KG1 (cell line): ENCODE measurements around the gene TRAM2.
"Not testable (repeated sequence)": the region's sequence is repeated elsewhere in the genome, so short reads cannot be mapped to it uniquely, and the experiment has no call there.

ENCODE experiments used
- DNase-seq: peaks from one replicate; lab custom pipeline; 2025; lab: John Stamatoyannopoulos, UW

Gene TRAM2

DNA sequence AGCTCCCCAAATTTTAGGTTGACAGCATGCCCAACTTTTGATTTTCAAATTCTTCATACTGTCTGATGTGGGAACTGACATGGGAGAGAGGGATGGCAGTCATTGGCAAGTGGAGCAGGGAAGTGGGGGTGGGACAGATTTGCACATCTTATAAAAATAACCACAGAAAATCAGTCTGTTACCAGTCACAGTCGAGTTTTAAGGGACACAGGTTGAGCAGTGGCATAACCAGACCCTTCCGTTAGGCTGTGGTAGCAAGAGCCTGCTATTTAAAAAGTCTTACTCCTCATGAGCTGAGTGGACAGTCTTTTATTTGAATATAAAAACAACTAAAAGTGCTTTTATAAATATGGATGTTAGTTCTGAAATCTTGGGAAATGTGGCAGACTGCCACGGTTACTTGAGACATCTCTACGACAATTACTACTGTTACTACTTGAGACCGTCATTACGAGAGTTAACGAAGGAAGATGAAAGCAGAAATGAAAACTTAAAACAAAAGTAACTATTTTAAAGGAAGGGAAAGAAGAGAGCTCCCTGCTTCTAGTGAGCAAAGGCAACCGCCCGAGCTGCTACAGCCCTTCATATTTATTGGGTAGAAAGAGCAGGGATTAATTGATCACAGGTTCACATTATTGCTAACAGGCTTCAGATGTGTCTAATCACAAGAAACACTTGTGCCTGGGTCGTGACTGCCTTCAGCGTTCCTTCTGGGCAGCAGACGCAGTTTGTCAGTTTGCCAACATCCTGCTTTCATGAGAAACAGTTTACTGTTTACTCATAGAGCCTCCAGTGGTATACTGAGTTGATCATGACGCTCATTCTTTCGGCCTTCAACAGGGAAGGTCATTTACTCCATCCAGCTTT is 85.4 kb downstream of the TRAM2 start:
- DNase-seq: no peak

DNA sequence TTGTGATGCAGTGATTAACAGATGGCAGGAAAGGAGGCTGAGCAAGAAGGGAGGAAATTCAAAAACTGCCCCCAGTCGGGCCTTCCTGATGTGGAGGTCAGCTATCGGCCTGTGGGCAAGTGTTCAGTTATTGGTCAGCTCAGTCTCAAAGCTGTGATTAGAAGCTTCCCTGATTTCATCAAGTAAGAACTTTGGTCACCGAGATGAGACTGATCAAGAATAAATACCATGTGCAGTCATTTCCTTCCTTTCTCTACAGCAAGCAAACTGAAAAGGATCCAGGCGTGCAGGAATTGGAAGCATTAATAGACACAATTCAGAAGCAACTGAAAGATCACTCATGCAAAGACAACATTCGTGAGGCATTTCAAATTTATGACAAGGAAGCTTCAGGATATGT is 87.0 kb downstream of the TRAM2 start:
- no peak for DNase-seq

DNA sequence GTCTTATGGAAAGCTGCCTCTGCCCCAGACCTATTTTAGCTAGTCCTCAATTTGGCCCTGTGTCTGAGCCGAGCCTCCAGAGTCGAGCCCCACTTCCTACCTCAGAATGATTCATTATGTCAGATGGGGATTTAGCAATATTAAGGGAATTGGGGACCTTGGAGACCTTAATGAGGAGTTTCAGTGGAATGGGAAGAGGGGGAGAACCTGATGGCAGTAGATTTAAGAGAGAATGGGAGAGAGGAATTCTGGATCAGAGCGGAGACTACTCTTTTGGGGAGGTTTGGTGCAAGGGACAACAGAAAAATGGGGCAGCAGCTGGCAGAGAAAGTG is 93.2 kb downstream of the TRAM2 start:
- no peak for DNase-seq

DNA sequence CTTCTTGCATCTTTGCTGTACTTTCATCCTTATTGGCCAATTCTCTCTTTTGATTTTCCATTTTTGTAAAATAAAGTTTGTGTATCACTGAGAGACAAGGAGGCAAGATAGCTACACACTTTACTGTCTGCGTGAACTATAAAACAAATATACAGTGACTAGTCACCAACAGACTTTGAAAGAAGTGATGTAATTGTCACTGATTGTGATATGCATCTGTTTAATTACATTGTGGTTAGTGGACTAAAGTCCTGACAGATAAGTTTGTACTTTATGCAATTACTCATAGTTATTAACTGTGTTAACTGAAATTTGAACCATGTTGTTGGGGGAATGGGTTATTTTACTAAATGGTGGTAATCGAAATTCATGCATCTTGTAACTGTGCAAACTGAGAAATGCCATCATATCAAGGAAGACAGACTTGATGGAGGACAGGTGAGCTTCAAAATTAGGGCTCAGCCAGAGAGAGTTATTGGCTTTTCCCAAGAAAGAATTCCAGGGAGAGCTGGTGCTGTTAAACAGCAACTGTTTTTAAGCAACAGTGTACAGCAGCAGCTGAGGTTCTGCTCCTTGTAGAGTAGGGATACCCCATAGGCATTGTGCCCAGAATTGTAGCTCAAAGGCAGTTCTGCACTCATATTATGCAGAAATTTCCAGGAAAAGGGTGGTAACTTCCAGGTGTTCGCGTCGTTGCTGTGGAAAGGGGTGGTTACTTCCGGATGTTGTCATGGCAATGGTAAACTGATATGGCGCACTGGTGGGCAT is 93.8 kb downstream of the TRAM2 start:
- DNase-seq: no peak

DNA sequence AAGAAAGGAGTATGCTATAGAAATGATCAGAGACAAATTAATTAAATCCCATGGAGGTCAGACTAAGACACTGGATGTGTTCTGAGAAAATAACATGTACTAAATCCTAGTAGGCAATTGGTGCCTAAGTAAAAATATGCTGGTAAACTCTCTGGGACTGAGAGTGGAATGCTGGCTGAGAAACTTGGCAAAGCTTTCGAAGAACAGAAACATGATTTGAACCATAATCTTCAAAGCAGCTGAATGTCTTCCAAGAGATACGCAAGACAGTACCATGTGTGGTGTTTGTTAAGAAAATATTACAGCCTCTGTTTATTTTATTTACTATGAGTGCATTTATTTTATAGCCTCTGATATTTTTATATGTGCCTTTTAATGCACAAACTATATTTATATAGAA is 101.6 kb downstream of the TRAM2 start:
- DNase-seq: no peak

DNA sequence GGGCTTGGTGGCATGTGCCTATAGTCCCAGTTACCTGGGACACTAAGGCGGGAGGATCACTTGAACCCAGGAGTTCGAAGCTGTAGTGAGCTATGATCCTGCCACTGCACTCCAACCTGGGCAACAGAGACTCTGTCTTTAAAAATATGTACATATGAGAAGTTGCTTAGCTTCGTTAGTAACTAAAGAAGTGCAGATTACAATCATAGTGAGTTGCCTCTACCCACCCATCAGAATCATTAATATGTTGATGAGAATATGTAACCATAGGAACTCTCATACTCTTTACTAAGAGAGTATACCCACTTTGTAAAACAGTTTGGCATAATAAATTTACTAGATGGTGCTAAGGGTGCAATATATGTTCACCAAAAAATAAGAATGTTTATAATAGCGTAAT is 102.7 kb downstream of the TRAM2 start:
- no peak for DNase-seq

DNA sequence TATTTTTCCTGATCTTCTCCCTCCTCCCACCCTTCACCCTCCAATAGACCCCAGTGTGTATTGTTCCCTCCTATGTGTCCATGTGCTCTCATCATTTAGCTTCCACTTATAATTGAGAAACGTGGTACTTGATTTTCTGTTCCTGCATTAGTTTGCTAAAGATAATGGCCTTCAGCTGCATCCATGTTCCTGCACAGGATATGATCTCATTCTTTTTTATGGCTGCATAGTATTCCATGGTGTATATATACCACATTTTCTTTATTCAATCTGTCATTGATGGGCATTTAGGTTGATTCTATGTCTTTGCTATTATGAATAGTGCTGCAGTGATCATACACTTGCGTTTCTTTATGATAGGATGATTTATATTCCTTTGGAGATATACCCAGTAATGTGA is 115.7 kb downstream of the TRAM2 start:
- DNase-seq: not testable (repeated sequence)

DNA sequence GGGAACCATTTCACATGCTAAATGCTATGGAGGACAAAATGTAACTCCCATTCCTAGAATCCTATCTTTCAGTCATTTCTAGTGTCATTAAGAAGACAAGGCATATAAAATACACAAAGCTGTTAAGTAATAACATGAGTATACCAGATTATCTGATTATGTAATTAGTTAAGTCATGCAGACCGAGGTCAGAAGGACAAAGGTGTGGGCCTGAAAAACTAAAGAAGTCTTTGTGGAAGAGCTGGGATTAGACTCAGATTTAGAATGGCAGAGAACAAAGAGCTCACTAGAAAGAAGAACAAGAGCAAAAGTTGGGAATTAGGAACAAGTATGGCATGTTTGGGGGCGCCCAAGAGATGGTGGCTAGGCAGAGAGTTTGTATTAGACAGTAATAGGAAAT is 119.8 kb downstream of the TRAM2 start:
- no peak for DNase-seq

DNA sequence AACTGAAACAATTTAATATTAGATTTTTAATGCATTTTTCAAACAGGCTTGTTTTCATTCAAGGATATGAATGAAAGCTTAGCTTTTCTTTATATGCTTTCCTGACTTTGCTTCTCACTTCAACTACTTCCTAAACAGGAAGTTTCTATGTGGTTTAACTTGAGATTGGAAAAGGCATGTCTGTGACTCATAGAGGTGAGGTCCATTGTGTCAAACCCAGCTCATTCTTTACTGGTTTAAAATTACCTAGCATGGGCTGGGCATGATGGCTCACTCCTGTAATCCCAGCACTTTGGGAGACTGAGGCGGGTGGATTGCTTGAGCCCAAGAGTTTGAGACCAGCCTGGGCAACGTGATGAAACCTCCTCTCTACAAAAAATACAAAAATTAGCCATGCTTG is 122.3 kb downstream of the TRAM2 start:
- no peak for DNase-seq
